Measurements from ENCODE around the gene MBTPS2.

GRCh38 chrX:21926116-21926515, 86.7 kb downstream of the MBTPS2 start:
- TF ChIP-seq POLR2A (IDR thresholded peaks at IDR 0.05; ENCODE audit: low read length) (no peak), GATA1 (IDR thresholded peaks at IDR 0.05; ENCODE audit: low read depth, low read length) (no peak)
